ENCODE results near the gene ICAM2. TPM values are rescaled to one million over a fixed set of nuclear protein-coding genes. Genes with fewer than 3 reads are reported as not detected.

ICAM2 gene
- 6.5 and 8.5 TPM in 2 replicates for total RNA-seq

GRCh38 chr17:64020056-64020766 is at the start of gene ICAM2:
Gene ICAM2, minus strand, starts transcription at chr17:64020633. Its CDS starts 13,942 bp downstream, at chr17:64006691.
- Histone ChIP-seq H3K79me2 (ENCODE audit: insufficient read depth, low read length) (no peaks in the 10 kb centered on the region), H3K36me3 (ENCODE audit: insufficient read depth, low read length) (no peaks in the 10 kb centered on the region), H2AFZ (ENCODE audit: low read length) (peak within 1 kb of the TSS; percentile 68), H3K4me2 (ENCODE audit: insufficient read depth, low read length) (peak within 1 kb of the TSS; percentile 70), H3K4me3 (ENCODE audit: insufficient read depth, low read length) (peak within 1 kb of the TSS; percentile 40), H4K20me1 (ENCODE audit: insufficient read depth, low read length) (no peaks in the 10 kb centered on the region), H3K27ac (ENCODE audit: low read depth, low read length) (no peak within 1 kb of the TSS), H3K9me3 (ENCODE audit: low read depth, low read length) (no peaks in the 10 kb centered on the region), H3K27me3 (ENCODE audit: insufficient read depth, low read length) (no peaks in the 10 kb centered on the region), H3K4me1 (ENCODE audit: insufficient read depth, low read length) (peaks cover 5% of the 10 kb centered on the region)
- TF ChIP-seq CTCF (IDR thresholded peaks at IDR 0.05; ENCODE audit: extremely low read depth, low read depth, low read length), result no peak
- no peak for DNase-seq (ENCODE audit: insufficient read length, low spot score, missing footprints)

- Histone ChIP-seq H2AFZ (ENCODE audit: low read length) (no peak overlapping the region), H3K4me1 (ENCODE audit: insufficient read depth, low read length) (peaks cover 12% of the 10 kb centered on the region), H3K4me3 (ENCODE audit: insufficient read depth, low read length) (no peak overlapping the region), H3K27me3 (ENCODE audit: insufficient read depth, low read length) (no peaks in the 10 kb centered on the region), H3K27ac (ENCODE audit: low read depth, low read length) (no peak overlapping the region), H3K79me2 (ENCODE audit: insufficient read depth, low read length) (no peaks in the 10 kb centered on the region), H3K4me2 (ENCODE audit: insufficient read depth, low read length) (no peak overlapping the region), H4K20me1 (ENCODE audit: insufficient read depth, low read length) (no peaks in the 10 kb centered on the region), H3K9me3 (ENCODE audit: low read depth, low read length) (peaks cover 9% of the 10 kb centered on the region), H3K36me3 (ENCODE audit: insufficient read depth, low read length) (peaks cover 38% of the 10 kb centered on the region)
- DNase-seq (ENCODE audit: insufficient read length, low spot score, missing footprints), result no peak
- no peak for TF ChIP-seq CTCF (IDR thresholded peaks at IDR 0.05; ENCODE audit: extremely low read depth, low read depth, low read length)
Observed at GRCh38 chr17:64070213-64070612, 49.8 kb upstream of the ICAM2 start.

- TF ChIP-seq CTCF (IDR thresholded peaks at IDR 0.05; ENCODE audit: extremely low read depth, low read depth, low read length), result no peak
- H3K9me3 ChIP-seq (ENCODE audit: low read depth, low read length), result peaks cover 9% of the 10 kb centered on the region
- peaks cover 47% of the 10 kb centered on the region for H3K36me3 ChIP-seq (ENCODE audit: insufficient read depth, low read length)
- no peaks in the 10 kb centered on the region for H3K79me2 ChIP-seq (ENCODE audit: insufficient read depth, low read length)
- DNase-seq (ENCODE audit: insufficient read length, low spot score, missing footprints), result no peak
- no peak overlapping the region for H3K4me2 ChIP-seq (ENCODE audit: insufficient read depth, low read length)
- no peak overlapping the region for H2AFZ ChIP-seq (ENCODE audit: low read length)
- H3K27me3 ChIP-seq (ENCODE audit: insufficient read depth, low read length), result no peaks in the 10 kb centered on the region
- no peak overlapping the region for H3K4me3 ChIP-seq (ENCODE audit: insufficient read depth, low read length)
- H3K27ac ChIP-seq (ENCODE audit: low read depth, low read length), result no peak overlapping the region
- H3K4me1 ChIP-seq (ENCODE audit: insufficient read depth, low read length), result peaks cover 2% of the 10 kb centered on the region
- H4K20me1 ChIP-seq (ENCODE audit: insufficient read depth, low read length), result no peaks in the 10 kb centered on the region
Observed at GRCh38 chr17:64069143-64069542, 48.7 kb upstream of the ICAM2 start.

GRCh38 chr17:64067657-64068056 is 47.2 kb upstream of the ICAM2 start:
- no peak overlapping the region for H3K4me3 ChIP-seq (ENCODE audit: insufficient read depth, low read length)
- H3K9me3 ChIP-seq (ENCODE audit: low read depth, low read length), result peaks cover 9% of the 10 kb centered on the region
- H3K4me2 ChIP-seq (ENCODE audit: insufficient read depth, low read length), result no peak overlapping the region
- H3K79me2 ChIP-seq (ENCODE audit: insufficient read depth, low read length), result no peaks in the 10 kb centered on the region
- no peaks in the 10 kb centered on the region for H3K27me3 ChIP-seq (ENCODE audit: insufficient read depth, low read length)
- no peak for TF ChIP-seq CTCF (IDR thresholded peaks at IDR 0.05; ENCODE audit: extremely low read depth, low read depth, low read length)
- H3K36me3 ChIP-seq (ENCODE audit: insufficient read depth, low read length), result peaks cover 53% of the 10 kb centered on the region
- no peaks in the 10 kb centered on the region for H4K20me1 ChIP-seq (ENCODE audit: insufficient read depth, low read length)
- no peaks in the 10 kb centered on the region for H3K4me1 ChIP-seq (ENCODE audit: insufficient read depth, low read length)
- H3K27ac ChIP-seq (ENCODE audit: low read depth, low read length), result no peak overlapping the region
- no peak overlapping the region for H2AFZ ChIP-seq (ENCODE audit: low read length)
- peak; percentile 26 for DNase-seq (ENCODE audit: insufficient read length, low spot score, missing footprints)

Data from osteoblast (primary cell).